Glomerular visceral epithelial cell (primary cell): ENCODE data around the gene ISYNA1.

Source experiments
- DNase-seq: peaks from one replicate; pipeline ENCODE4 v3.0.0-alpha.2; 2016; ENCODE audit errors: extremely low spot score

Gene ISYNA1

GRCh38 chr19:18437491-18438330 is at the start of gene ISYNA1:
Gene ISYNA1 (minus strand): TSS chr19:18438133. CDS start chr19:18437979, 154 bp downstream.
- peak; percentile 64 for DNase-seq

DNA sequence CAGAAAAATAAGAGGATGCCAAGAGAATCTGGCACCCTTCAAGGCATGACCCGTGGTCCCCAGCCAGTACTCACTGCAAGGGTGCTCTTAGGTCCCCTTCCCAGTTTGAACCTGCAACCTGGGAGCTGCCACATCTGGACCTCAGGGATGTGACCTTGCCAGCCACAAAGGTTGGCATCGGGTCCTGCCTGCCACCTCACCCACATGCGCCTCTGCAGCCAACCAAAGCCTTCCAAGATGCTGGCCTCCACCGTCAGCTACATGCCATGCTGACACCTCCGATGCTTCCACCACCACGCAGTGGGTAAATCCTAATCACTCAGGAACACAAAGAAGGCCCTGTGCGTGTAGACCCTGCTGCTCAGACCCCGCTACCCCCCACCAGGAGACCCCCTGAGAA is 48.8 kb upstream of the ISYNA1 start:
- DNase-seq, result no peak

- no peak for DNase-seq
Observed at GRCh38 chr19:18484992-18485391, 47.1 kb upstream of the ISYNA1 start.

DNA sequence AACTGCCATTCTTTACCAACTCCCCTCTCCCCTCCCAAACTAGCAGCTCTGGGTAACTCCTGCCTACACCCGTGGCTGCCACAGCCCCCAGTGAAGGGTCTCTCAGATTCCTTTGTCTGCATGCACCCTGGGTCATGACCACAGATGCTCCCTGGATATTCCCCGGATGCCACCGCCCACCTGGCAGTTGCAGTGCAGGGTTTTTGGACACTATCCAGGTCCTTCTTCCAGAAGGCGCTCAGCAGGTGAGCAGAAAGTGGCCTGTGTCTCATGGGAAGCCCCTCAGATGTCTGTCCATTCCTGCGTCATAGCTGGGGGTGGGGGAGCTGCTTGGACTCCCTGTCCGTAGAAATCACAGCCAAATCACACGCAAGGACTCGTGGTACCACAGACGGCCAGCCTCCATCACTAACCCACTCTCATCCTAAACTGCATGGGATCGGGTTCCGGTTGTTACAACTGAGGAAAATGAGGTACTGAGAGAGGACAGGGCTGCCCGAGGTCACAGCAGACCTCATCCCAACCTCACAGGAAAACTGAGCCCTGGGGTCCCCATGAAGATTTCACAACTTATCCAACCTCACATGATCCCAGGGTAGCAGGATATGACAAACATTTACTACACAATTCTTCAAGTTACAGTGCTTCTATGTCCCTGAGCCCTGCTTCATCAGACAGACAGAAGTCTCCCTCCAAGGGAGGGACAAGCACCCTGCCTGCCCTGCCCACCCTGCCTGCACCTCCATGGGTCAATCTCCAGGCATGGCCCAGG is 45.4 kb upstream of the ISYNA1 start:
- no peak for DNase-seq

GRCh38 chr19:18481505-18482222 is 43.7 kb upstream of the ISYNA1 start:
- no peak for DNase-seq

DNA sequence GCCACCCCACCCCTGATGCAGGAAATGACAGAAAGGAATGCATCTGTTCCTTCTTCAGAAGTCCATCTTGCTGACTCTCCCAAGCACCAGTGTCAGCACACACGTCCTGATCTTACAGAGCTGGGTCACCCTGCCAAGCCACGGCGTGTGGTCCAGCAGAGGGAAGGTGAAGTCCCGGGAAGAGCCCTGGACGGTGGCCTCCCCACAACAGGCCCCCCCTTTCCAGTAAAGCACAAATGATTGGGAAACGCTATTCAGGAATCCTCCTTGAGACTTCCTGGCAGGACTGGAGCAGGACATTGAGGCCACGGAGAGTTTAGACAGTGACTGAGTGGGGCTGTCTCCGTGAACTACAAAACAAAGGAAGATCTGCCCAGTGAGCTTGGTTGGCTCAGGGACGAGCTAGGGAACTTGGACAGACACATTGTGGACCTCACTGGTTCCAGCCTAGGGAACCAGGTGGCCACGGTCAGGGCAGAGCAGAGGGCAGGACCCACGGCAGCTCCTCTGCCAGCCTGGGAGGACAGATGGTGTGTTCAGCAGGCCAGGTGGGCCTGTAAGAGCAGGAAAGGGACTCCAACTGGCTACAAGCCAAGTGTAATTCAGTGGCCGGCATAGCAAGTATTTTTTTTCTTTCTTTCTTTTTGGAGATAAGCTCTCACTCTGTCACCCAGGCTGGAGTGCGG is 42.2 kb upstream of the ISYNA1 start:
- peak; percentile 30 for DNase-seq

- DNase-seq, result peak; percentile 83
Observed at GRCh38 chr19:18478545-18479311, 40.8 kb upstream of the ISYNA1 start.

GRCh38 chr19:18477974-18478373 is 40.0 kb upstream of the ISYNA1 start:
- DNase-seq, result no peak

GRCh38 chr19:18477042-18477779 is 39.3 kb upstream of the ISYNA1 start:
- no peak for DNase-seq

- DNase-seq, result no peak
Observed at GRCh38 chr19:18476507-18477041, 38.6 kb upstream of the ISYNA1 start.

DNA sequence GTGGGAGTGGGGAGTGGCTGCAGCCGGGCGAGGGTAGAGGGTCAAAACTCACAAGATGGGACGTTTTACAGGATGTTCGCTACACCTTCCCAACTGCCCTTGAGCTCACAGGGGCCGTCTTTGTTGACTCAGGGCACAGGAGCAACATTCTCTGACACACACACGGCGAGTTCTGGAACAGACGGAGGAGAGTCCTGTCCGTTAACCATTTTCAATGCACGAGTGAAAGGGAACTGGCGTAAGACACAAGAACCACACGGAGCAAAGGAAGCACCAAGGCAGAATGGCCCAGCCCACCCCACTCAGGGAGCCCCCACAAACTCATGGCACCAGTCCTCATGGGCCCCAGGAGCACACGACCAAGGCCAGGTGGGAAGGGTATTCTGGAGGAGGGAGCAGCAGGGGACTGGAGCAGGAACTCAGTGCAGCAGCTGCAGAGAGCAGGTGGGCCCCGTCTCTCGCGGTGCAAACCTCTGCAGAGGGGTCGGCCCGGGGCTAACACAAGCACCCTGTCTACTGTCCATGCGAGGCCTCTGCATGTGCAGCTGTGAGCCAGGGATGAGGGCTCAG is 37.9 kb upstream of the ISYNA1 start:
- no peak for DNase-seq

GRCh38 chr19:18475004-18475453 is 37.1 kb upstream of the ISYNA1 start:
- no peak for DNase-seq

DNA sequence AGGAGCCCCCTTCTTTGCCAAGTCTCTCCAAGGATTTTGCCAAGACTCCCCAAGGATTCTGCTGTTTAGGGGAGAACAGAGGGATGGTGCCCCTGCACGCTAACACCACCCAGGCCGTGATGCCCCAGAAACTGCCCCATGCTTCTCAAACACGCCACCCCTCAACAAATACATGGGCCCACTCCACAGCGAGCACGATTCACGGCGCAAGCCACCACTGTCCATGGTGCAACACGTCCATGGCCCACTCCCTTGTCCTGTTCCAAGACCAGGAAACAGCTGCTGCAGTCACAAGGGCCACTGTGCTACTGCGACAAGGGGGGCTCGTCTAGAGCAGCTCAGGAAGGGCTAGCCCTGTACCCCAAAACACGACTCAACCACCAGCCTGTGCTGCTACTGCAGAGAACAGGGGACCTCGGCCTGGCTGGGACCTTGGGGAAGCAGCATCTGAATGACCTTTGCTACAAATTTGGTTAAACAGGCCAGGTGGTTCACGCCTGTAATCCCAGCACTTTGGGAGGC is 36.5 kb upstream of the ISYNA1 start:
- no peak for DNase-seq

DNA sequence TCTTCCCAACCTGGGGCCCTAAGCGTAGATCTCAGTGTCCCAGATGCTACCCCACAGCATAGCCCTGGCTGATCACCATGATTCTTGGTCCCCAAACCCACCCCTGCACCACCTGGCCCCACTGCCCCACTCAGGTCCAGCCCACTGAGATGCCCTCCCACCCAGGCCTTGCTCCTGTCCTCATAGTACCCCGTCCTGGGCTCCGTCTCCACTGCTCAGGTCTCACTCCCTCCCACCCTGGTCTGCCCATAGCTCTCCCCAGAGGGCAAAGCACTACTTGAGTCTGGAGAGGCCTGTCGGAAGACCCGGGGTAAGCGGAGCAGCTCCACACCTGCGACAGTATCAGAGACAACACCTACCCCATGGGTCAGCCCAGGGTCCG is 35.8 kb upstream of the ISYNA1 start:
- no peak for DNase-seq

- DNase-seq, result no peak
Observed at GRCh38 chr19:18473003-18473705, 35.2 kb upstream of the ISYNA1 start.

GRCh38 chr19:18470787-18471186 is 32.9 kb upstream of the ISYNA1 start:
- no peak for DNase-seq

DNA sequence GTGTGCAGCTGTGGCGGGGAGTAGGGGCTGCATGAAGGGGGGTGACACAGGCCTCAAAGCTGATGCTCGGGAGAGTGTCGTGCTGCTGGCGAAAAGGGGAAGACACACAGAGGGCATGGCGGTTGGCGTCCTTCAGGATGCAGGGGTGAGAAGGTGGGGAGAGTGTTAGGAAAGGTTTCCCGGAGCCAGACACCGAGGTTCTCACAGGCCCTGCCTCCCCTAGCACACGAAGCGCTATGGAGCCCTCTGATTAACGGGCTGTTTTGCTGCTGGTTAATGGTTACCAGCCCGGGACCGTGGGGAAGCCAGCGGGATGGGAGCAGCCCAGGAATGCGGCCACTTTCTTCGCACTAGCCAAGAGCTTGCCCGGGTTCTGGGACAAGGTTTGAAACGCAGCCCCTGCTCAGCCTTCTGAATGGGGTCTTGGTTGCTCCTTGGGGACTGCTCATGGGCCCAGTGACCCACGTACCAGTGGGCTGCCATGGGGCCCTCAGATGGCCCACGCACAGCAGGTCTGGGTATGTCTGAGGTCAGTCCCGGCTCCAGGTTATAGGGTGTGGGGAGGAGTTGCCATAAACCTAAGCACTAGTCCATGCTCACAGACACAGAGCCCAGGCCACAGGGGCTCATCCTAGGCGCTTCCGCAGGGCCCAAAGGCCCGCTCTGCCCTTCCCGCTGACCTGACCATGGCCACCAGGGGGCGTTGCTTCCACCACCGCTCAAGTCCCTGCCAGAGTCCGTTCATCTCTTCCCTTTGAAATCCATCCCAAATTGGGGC is 31.3 kb upstream of the ISYNA1 start:
- peak; percentile 90 for DNase-seq

DNA sequence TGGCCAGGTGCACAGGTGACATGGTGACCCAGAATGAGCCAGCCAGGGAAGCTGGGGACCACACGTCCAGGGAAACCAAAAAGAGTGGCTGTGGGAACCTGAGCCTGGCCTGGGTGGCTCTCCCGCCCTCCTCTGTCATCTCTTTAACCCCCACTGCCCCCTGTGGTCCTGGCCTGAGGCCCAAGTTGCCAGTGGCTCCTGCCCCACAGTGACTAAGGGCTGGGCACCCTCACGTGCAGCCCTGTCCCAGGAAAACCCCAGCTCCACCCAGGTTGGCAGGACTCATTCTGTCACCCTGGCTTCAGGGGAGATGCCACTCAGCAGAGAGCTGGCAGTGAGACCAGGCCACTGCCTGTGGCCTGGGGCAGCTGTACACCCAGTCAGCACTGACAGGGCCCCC is 30.6 kb upstream of the ISYNA1 start:
- peak; percentile 74 for DNase-seq
